Liver (tissue), 9 donors: ENCODE measurements around the gene UCP2. TPM values are rescaled to one million over a fixed set of nuclear protein-coding genes. Genes with fewer than 3 reads are reported as not detected.

Source experiments
- DNase-seq: peaks from one replicate; pipeline ENCODE4 v3.0.0-alpha.2; 2017; ENCODE audit warnings: low spot score
- H3K27ac ChIP-seq, 2 donors: one replicate each; pipeline ENCODE4 v1.7.0; 2013; ENCODE audit warnings: inconsistent platforms in 2 of 2, low read length in 2 of 2, control low read depth in 1 of 2, low read depth in 1 of 2, mild to moderate bottlenecking in 1 of 2
- H3K27me3 ChIP-seq, 4 donors: one replicate each; pipeline versions ENCODE4 v1.6.1 to v1.7.0; 2013; ENCODE audit warnings: low read length in 3 of 4, inconsistent platforms in 1 of 4, mild to moderate bottlenecking in 1 of 4, moderate library complexity in 1 of 4; ENCODE audit not compliant: control insufficient read depth in 4 of 4, insufficient read depth in 4 of 4
- H3K36me3 ChIP-seq, 4 donors: one replicate each; pipeline versions ENCODE4 v1.6.1 to v1.7.0; 2013; ENCODE audit warnings: low read length in 3 of 4, mild to moderate bottlenecking in 3 of 4, low read depth in 1 of 4, moderate library complexity in 1 of 4; ENCODE audit not compliant: control insufficient read depth in 4 of 4, insufficient read depth in 3 of 4
- H3K4me1 ChIP-seq, 4 donors: one replicate each; pipeline versions ENCODE4 v1.6.1 to v1.7.0; 2013; ENCODE audit warnings: low read length in 3 of 4, mild to moderate bottlenecking in 3 of 4, moderate library complexity in 1 of 4; ENCODE audit not compliant: control insufficient read depth in 4 of 4, insufficient read depth in 4 of 4
- H3K4me3 ChIP-seq, 3 donors: one replicate each; pipeline versions ENCODE4 v1.6.1 to v1.7.0; 2013; ENCODE audit warnings: low read length in 3 of 3, control low read depth in 1 of 3, low read depth in 1 of 3, mild to moderate bottlenecking in 1 of 3
- H3K9ac ChIP-seq, 2 donors: one replicate each; pipeline ENCODE4 v1.7.0; 2013; ENCODE audit warnings: low read length in 2 of 2, mild to moderate bottlenecking in 2 of 2, moderate library complexity in 2 of 2, control low read depth in 1 of 2, low read depth in 1 of 2
- H3K9me3 ChIP-seq, 4 donors: one replicate each; pipeline versions ENCODE4 v1.6.1 to v1.7.0; 2013; ENCODE audit warnings: low read length in 3 of 4; ENCODE audit not compliant: control insufficient read depth in 4 of 4
- ATF3 ChIP-seq: IDR thresholded peaks from 2 replicates; pipeline ENCODE4 v1.6.1; 2016; ENCODE audit warnings: antibody characterized with exemption
- CTCF ChIP-seq: fragments of 150-350 bp; IDR thresholded peaks from 2 replicates; pipeline ENCODE4 v1.5.1; 2017; ENCODE audit warnings: improper control_type of control experiment, low read depth, low read length; ENCODE audit not compliant: missing input control
- EGR1 ChIP-seq, 2 donors: IDR thresholded peaks; 2 replicates each; pipeline ENCODE4 v1.6.1; 2016 to 2018; ENCODE audit warnings: antibody characterized with exemption in 2 of 2, low read depth in 2 of 2
- FOXA1 ChIP-seq: IDR thresholded peaks from 2 replicates; pipeline ENCODE4 v1.6.1; 2016; ENCODE audit warnings: antibody characterized with exemption
- FOXA2 ChIP-seq: IDR thresholded peaks from 2 replicates; pipeline ENCODE4 v1.6.1; 2016; ENCODE audit warnings: antibody characterized with exemption
- GABPA ChIP-seq, 2 donors: IDR thresholded peaks in 1 of 2; conservative IDR thresholded peaks in 1 of 2; 2 replicates each; pipeline ENCODE4 v1.6.1; 2016; ENCODE audit warnings: antibody characterized with exemption in 2 of 2, mild to moderate bottlenecking in 1 of 2, moderate library complexity in 1 of 2
- HNF4A ChIP-seq, 2 donors: conservative IDR thresholded peaks; 2 replicates each; pipeline ENCODE4 v1.6.1; 2016; ENCODE audit warnings: antibody characterized with exemption in 2 of 2, mild to moderate bottlenecking in 2 of 2
- HNF4G ChIP-seq: IDR thresholded peaks from 2 replicates; pipeline ENCODE4 v1.6.1; 2016; ENCODE audit warnings: antibody characterized with exemption
- JUND ChIP-seq, 2 donors: IDR thresholded peaks; 2 replicates each; pipeline ENCODE4 v1.6.1; 2016; ENCODE audit warnings: antibody characterized with exemption in 2 of 2
- MAX ChIP-seq: IDR thresholded peaks from 2 replicates; pipeline ENCODE4 v1.6.1; 2016; ENCODE audit warnings: antibody characterized with exemption
- NR2F2 ChIP-seq: IDR thresholded peaks from 2 replicates; pipeline ENCODE4 v1.6.1; 2016; ENCODE audit warnings: antibody characterized with exemption
- RAD21 ChIP-seq, 2 donors: IDR thresholded peaks; 2 replicates each; pipeline ENCODE4 v1.6.1; 2016; ENCODE audit warnings: antibody characterized with exemption in 2 of 2, mild to moderate bottlenecking in 2 of 2
- REST ChIP-seq: IDR thresholded peaks from 2 replicates; pipeline ENCODE4 v1.6.1; 2016; ENCODE audit warnings: antibody characterized with exemption, mild to moderate bottlenecking
- RXRA ChIP-seq, 2 donors: IDR thresholded peaks; 2 replicates each; pipeline ENCODE4 v1.6.1; 2017 to 2018; ENCODE audit warnings: antibody characterized with exemption in 2 of 2, mild to moderate bottlenecking in 1 of 2
- SP1 ChIP-seq: IDR thresholded peaks from 2 replicates; pipeline ENCODE4 v1.6.1; 2018; ENCODE audit warnings: antibody characterized with exemption, mild to moderate bottlenecking
- TAF1 ChIP-seq: conservative IDR thresholded peaks from 2 replicates; pipeline ENCODE4 v1.6.1; 2016; ENCODE audit warnings: antibody characterized with exemption, mild to moderate bottlenecking
- YY1 ChIP-seq: IDR thresholded peaks from 2 replicates; pipeline ENCODE4 v1.6.1; 2016; ENCODE audit warnings: antibody characterized with exemption, mild to moderate bottlenecking
- ZBTB33 ChIP-seq: IDR thresholded peaks from 2 replicates; pipeline ENCODE4 v1.6.1; 2016; ENCODE audit warnings: antibody characterized with exemption
- WGBS: extraction: QIAGEN DNeasy Blood & Tissue Kit; methylation state at CpG from one replicate; pipeline ENCODE4 v1.1.7; 2013; 5-methylcytosine and 5-hydroxymethylcytosine counted together
- polyA plus RNA-seq, 2 donors: library from polyadenylated mRNA; stranded (reverse) in 1 of 2; unstranded in 1 of 2; fragments of 200-250 nt in 1 of 2; fragments of >200 nt in 1 of 2; fragmentation: Nextera tagmentation in 1 of 2; extraction: Ambion mirVana in 1 of 2; gene quantifications; one replicate each; pipeline versions ENCODE4 v1.2.1 to v1.2.3, GENCODE V29; 2013 to 2015
- total RNA-seq, 2 donors: library from RNA; depleted of rRNA; stranded (reverse); fragments of >200 nt; gene quantifications; one replicate each; pipeline ENCODE4 v1.2.3, GENCODE V29; 2014
- donor health status: healthy.
- donor health status: healthy.
- donor health status: healthy.
- donor health status: healthy.
- donor health status: healthy.

UCP2 gene
- total and polyA plus RNA-seq, 4 donors: 10.4 to 137 (median 13.6) TPM

- Histone ChIP-seq H3K9me3 (no peaks in the 10 kb centered on the region), H3K4me1 (no peaks in the 10 kb centered on the region), H3K27me3 (no peaks in the 10 kb centered on the region), H3K9ac (no peak overlapping the region), H3K36me3 (peaks cover 0 to 17% (median 8%) of the 10 kb centered on the region in 4 donors), H3K27ac (no peak overlapping the region), H3K4me3 (no peak overlapping the region)
- WGBS: 92% methylated on average over 9 of the region's 9 CpGs
- no peak for DNase-seq
- TF ChIP-seq RXRA (IDR thresholded peaks at IDR 0.05) (no peak), FOXA1 (no peak), EGR1 (IDR thresholded peaks at IDR 0.05; ENCODE audit: low read depth in 2 of 2) (no peak), JUND (IDR thresholded peaks at IDR 0.05) (no peak), ZBTB33 (no peak), CTCF (no peak), YY1 (no peak), MAX (no peak), HNF4G (no peak), SP1 (no peak), ATF3 (no peak), NR2F2 (no peak), FOXA2 (no peak), RAD21 (IDR thresholded peaks at IDR 0.05) (no peak), TAF1 (no peak), REST (no peak), GABPA (IDR thresholded peaks at IDR 0.05 in 1 of 2, conservative IDR thresholded peaks at IDR 0.05 in 1 of 2) (no peak), HNF4A (conservative IDR thresholded peaks at IDR 0.05) (no peak)
Measured at GRCh38 chr11:74030723-74031676, 48.4 kb upstream of the UCP2 start.
